ENCODE data around the gene PRPF8. TPM values are rescaled to one million over a fixed set of nuclear protein-coding genes. Genes with fewer than 3 reads are reported as not detected.
A peak's percentile ranks its signal among the peaks of the same experiment; 100 is the strongest.

Gene PRPF8
- total and polyA plus RNA-seq, 2 of the 13 experiments (the other 11 are each of a cell fraction or from before 2014, with no cell fraction given): 112 to 179 TPM

GRCh38 chr17:1714427-1714979 is 29.8 kb upstream of the PRPF8 start (continued):
- TF ChIP-seq BRF2 (CRISPR knock-in tag; IDR thresholded peaks at IDR 0.05): no peak
- no peak for TF ChIP-seq ZNF737 (CRISPR knock-in tag; IDR thresholded peaks at IDR 0.05; ENCODE audit: borderline replicate concordance)
- TF ChIP-seq MIER3 (CRISPR knock-in tag; IDR thresholded peaks at IDR 0.05; ENCODE audit: borderline replicate concordance): 0 out of 2 replicates have a peak, but pooled peaks have one; percentile 29
- 0 out of 2 replicates have a peak, but pooled peaks have one; percentile 40 for TF ChIP-seq PBX2 (CRISPR knock-in tag; IDR thresholded peaks at IDR 0.05)
- peak; percentile 28 for TF ChIP-seq ZNF746 (CRISPR knock-in tag; IDR thresholded peaks at IDR 0.05)
- TF ChIP-seq MXI1 (IDR thresholded peaks at IDR 0.05; ENCODE audit: borderline replicate concordance, low read depth, low read length): peak; percentile 94; the same call in 2 of the 3 replicates
- TF ChIP-seq ZSCAN9 (CRISPR knock-in tag; IDR thresholded peaks at IDR 0.05; ENCODE audit: borderline replicate concordance): no peak; the same call in 1 of the 2 replicates
- 0 out of 2 replicates have a peak, but pooled peaks have one; percentile 26 for TF ChIP-seq ZBTB4 (CRISPR knock-in tag; IDR thresholded peaks at IDR 0.05; ENCODE audit: borderline replicate concordance)
- TF ChIP-seq ZNF691 (CRISPR knock-in tag; IDR thresholded peaks at IDR 0.05; ENCODE audit: borderline replicate concordance, low read depth): peak; percentile 68; the same call in 1 of the 2 replicates
- TF ChIP-seq KIAA2018 (CRISPR knock-in tag; IDR thresholded peaks at IDR 0.05; ENCODE audit: borderline replicate concordance): no peak
- TF ChIP-seq MAFF (IDR thresholded peaks at IDR 0.05; ENCODE audit: low read depth, low read length): peak; percentile 84
- no peak for TF ChIP-seq ZNF552 (CRISPR knock-in tag; IDR thresholded peaks at IDR 0.05; ENCODE audit: borderline replicate concordance)
- peak; percentile 53; the same call in 1 of the 2 replicates for TF ChIP-seq SP2 (CRISPR knock-in tag; IDR thresholded peaks at IDR 0.05)
- no peak for TF ChIP-seq SSRP1 (CRISPR knock-in tag; IDR thresholded peaks at IDR 0.05)
- no peak for TF ChIP-seq ATF1 (CRISPR knock-in tag; IDR thresholded peaks at IDR 0.05)
